Measurements from ENCODE around the gene ZNF281. TPM values are rescaled to one million over a fixed set of nuclear protein-coding genes. Genes with fewer than 3 reads are reported as not detected.

ZNF281 gene
- total RNA-seq, 1 experiment from 2014 or later, result 22.3 TPM

DNA sequence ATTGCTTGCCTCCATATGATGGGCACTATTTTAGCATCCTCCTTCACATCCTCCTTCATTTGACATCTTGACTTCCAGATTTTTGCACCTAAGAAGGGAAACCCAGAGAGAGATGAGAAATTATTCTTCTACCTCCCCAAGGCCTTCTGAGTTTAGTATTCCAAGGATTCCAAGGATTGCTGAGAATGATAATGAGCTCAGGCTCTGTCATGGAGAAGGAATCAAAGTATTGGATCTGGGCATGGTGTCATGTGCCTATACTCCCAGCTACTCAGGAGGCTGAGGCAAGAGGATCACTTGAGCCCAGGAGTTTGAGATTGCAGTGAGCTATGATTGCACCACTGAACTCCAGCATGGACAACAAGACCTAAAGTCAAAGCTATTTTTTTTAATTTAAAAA lies 26.6 kb upstream of the ZNF281 start:
- H3K4me1 Mint-ChIP-seq (ENCODE audit: insufficient read depth, unreplicated experiment), result peaks cover 5% of the 10 kb centered on the region
- H3K27ac Mint-ChIP-seq (ENCODE audit: low read depth, unreplicated experiment), result no peak overlapping the region
- DNase-seq (ENCODE audit: unreplicated experiment), result no peak
- BruUV-seq (replicated peaks), result no TSS peak
- H3K36me3 Mint-ChIP-seq (ENCODE audit: insufficient read depth, unreplicated experiment), result no peaks in the 10 kb centered on the region
- CTCF ChIA-PET, result interaction anchor here (0.6 to 0.8 kb wide), 4 partner anchors 11 to 1521 kb away, joined by 3 read pairs; no protein-coding TSS in a partner anchor
- no peaks in the 10 kb centered on the region for H3K9me3 Mint-ChIP-seq (ENCODE audit: unreplicated experiment)
- intact Hi-C loops (cut with micrococcal nuclease), result no loop called here
- no peak overlapping the region for H3K4me3 Mint-ChIP-seq (ENCODE audit: unreplicated experiment)
- TF ChIP-seq, protein P1, sequence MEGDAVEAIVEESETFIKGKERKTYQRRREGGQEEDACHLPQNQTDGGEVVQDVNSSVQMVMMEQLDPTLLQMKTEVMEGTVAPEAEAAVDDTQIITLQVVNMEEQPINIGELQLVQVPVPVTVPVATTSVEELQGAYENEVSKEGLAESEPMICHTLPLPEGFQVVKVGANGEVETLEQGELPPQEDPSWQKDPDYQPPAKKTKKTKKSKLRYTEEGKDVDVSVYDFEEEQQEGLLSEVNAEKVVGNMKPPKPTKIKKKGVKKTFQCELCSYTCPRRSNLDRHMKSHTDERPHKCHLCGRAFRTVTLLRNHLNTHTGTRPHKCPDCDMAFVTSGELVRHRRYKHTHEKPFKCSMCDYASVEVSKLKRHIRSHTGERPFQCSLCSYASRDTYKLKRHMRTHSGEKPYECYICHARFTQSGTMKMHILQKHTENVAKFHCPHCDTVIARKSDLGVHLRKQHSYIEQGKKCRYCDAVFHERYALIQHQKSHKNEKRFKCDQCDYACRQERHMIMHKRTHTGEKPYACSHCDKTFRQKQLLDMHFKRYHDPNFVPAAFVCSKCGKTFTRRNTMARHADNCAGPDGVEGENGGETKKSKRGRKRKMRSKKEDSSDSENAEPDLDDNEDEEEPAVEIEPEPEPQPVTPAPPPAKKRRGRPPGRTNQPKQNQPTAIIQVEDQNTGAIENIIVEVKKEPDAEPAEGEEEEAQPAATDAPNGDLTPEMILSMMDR (IDR thresholded peaks at IDR 0.05; ENCODE audit: unreplicated experiment), result no peak
- POLR2A ChIA-PET, result interaction anchor here (0.6 to 2.0 kb wide), 3 partner anchors 15 to 88 kb away, joined by 3 to 6 read pairs (median 3); no protein-coding TSS in a partner anchor
- H3K27me3 Mint-ChIP-seq (ENCODE audit: insufficient read depth, unreplicated experiment), result no peaks in the 10 kb centered on the region

DNA sequence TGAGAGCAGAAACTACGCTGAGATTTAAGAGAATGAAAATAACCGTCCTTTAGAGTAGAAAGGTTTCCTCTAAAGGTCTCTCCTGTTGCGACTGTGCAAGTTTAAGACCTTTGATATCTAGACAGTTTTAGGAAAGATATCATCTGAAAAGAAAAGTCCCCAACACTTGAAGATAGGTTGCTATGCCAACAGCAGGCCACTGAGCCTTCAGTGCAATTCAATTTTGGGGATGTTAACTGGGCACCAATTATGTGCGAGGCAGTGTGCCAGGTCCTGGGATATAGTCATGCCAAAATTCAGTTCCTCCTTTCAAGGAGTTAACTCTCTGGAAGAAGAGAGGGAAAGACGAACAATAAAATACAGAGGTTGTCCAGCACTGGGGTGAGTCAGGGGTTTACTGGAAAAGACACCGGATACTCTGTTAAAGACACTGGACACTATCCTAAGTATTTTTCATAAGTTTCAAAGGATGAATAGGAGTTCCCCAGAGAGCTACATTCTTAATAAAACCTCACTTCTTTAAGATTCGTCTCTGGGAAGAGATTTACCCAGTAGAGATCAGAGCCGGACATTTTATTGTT lies 25.5 kb upstream of the ZNF281 start:
- no peak overlapping the region for H3K27ac Mint-ChIP-seq (ENCODE audit: low read depth, unreplicated experiment)
- TF ChIP-seq, protein P1 (IDR thresholded peaks at IDR 0.05; ENCODE audit: unreplicated experiment), result no peak
- BruUV-seq (replicated peaks), result no TSS peak
- no peaks in the 10 kb centered on the region for H3K9me3 Mint-ChIP-seq (ENCODE audit: unreplicated experiment)
- intact Hi-C loops (cut with micrococcal nuclease), result no loop called here
- no peak for DNase-seq (ENCODE audit: unreplicated experiment)
- ChIA-PET CTCF (interaction anchor here (0.7 to 0.8 kb wide), 2 partner anchors 23 to 133 kb away, joined by 3 to 7 read pairs; no protein-coding TSS in a partner anchor), POLR2A (interaction anchor here (0.9 to 2.0 kb wide), 2 partner anchors 48 to 77 kb away, joined by 3 to 6 read pairs; no protein-coding TSS in a partner anchor)
- peaks cover 5% of the 10 kb centered on the region for H3K4me1 Mint-ChIP-seq (ENCODE audit: insufficient read depth, unreplicated experiment)
- H3K4me3 Mint-ChIP-seq (ENCODE audit: unreplicated experiment), result no peak overlapping the region
- no peaks in the 10 kb centered on the region for H3K36me3 Mint-ChIP-seq (ENCODE audit: insufficient read depth, unreplicated experiment)
- no peaks in the 10 kb centered on the region for H3K27me3 Mint-ChIP-seq (ENCODE audit: insufficient read depth, unreplicated experiment)

DNA sequence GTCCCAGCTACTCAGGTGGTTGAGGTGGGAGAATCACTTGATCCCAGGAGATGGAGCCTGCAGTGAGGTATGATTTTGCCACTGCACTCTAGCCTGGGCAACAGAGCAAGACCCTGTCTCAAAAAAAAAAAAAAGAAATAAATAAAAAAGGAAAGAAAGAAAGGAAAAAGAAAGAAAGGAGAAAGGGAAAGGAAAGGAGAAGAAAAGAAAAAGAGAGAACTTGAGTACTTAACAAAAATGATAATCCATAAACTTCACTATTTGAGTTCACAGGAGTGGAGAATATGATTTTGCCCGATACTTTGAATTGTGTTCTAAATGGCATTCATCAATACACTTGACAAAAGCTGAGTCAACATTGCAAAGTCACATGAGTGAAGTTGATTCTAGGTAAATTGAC lies 23.8 kb upstream of the ZNF281 start:
- H3K9me3 Mint-ChIP-seq (ENCODE audit: unreplicated experiment), result no peaks in the 10 kb centered on the region
- H3K27ac Mint-ChIP-seq (ENCODE audit: low read depth, unreplicated experiment), result no peak overlapping the region
- POLR2A ChIA-PET, result no interaction called here
- H3K4me1 Mint-ChIP-seq (ENCODE audit: insufficient read depth, unreplicated experiment), result peaks cover 5% of the 10 kb centered on the region
- intact Hi-C loops (cut with micrococcal nuclease), result no loop called here
- CTCF ChIA-PET, result interaction anchor here (1.1 kb wide), 1 partner anchor 16 kb away, joined by 4 read pairs; no protein-coding TSS in a partner anchor
- no TSS peak for BruUV-seq (replicated peaks)
- no peak for DNase-seq (ENCODE audit: unreplicated experiment)
- no peaks in the 10 kb centered on the region for H3K36me3 Mint-ChIP-seq (ENCODE audit: insufficient read depth, unreplicated experiment)
- TF ChIP-seq, protein P1 (IDR thresholded peaks at IDR 0.05; ENCODE audit: unreplicated experiment), result no peak
- no peaks in the 10 kb centered on the region for H3K27me3 Mint-ChIP-seq (ENCODE audit: insufficient read depth, unreplicated experiment)
- H3K4me3 Mint-ChIP-seq (ENCODE audit: unreplicated experiment), result no peak overlapping the region

DNA sequence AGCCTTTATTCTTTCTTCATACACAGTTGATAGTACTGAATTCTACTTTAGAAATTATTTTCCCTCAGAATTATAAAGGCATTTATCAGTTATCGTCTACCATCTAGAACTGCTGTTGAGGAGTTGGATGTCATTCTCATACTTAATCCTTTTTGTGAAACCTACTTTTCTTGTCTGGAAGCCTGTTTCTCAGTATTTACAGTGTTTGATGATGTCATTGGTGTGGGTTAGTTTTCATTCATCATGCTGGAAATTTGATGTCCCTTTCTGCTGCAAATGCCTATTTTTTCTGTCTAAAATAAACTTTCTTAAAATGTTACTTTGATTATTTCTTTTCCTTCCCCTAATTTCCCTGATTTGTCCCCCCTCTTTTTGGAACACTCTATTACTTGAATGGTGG lies 22.8 kb upstream of the ZNF281 start:
- intact Hi-C loops (cut with micrococcal nuclease), result no loop called here
- CTCF ChIA-PET, result no interaction called here
- Mint-ChIP-seq H3K9me3 (ENCODE audit: unreplicated experiment) (no peaks in the 10 kb centered on the region), H3K4me3 (ENCODE audit: unreplicated experiment) (no peak overlapping the region), H3K36me3 (ENCODE audit: insufficient read depth, unreplicated experiment) (no peaks in the 10 kb centered on the region), H3K27ac (ENCODE audit: low read depth, unreplicated experiment) (no peak overlapping the region), H3K4me1 (ENCODE audit: insufficient read depth, unreplicated experiment) (peaks cover 4% of the 10 kb centered on the region), H3K27me3 (ENCODE audit: insufficient read depth, unreplicated experiment) (no peaks in the 10 kb centered on the region)
- DNase-seq (ENCODE audit: unreplicated experiment), result no peak
- POLR2A ChIA-PET, result no interaction called here
- TF ChIP-seq, protein P1 (IDR thresholded peaks at IDR 0.05; ENCODE audit: unreplicated experiment), result no peak
- no TSS peak for BruUV-seq (replicated peaks)

Data from MCF 10A (cell line).